B cell (primary cell): Measurements from ENCODE around the gene SARM1. TPM values are rescaled to one million over a fixed set of nuclear protein-coding genes. Genes with fewer than 3 reads are reported as not detected.

ENCODE experiments used
- ATAC-seq: fragments of 200-7000 bp; cut with Tn5 transposase; one replicate; pipeline ENCODE4 v1.10.0; 2021; ENCODE audit warnings: low read depth, mild to moderate bottlenecking, moderate number of reproducible peaks, moderate library complexity
- CTCF ChIA-PET: fragments of 350-600 bp; sonication (Branson Sonifier 250); formaldehyde crosslinking; loops from one replicate; lab custom pipeline; 2021; ENCODE audit warnings: antibody characterized with exemption, inconsistent platforms; lab: Charles Lee
- POLR2A ChIA-PET: fragments of 350-600 bp; sonication (Branson Sonifier 250); formaldehyde crosslinking; loops from one replicate; lab custom pipeline; 2021; ENCODE audit warnings: antibody characterized with exemption; lab: Charles Lee
- DNase-seq: peaks from one replicate; pipeline ENCODE4 v3.0.0; 2013
- H2AFZ ChIP-seq: 2 replicates; pipeline ENCODE4 v1.6.1; 2012; ENCODE audit warnings: mild to moderate bottlenecking, low read depth, low read length; ENCODE audit not compliant: insufficient read depth, poor library complexity, severe bottlenecking
- H3K27ac ChIP-seq, 2 donors: 1 replicate in 1 of 2; 2 replicates in 1 of 2; pipeline ENCODE4 v1.5.1; 2012 to 2013; ENCODE audit warnings: low read length in 2 of 2, mild to moderate bottlenecking in 2 of 2, moderate library complexity in 1 of 2
- H3K27me3 ChIP-seq, 4 experiments: fragments of 200-600 bp in 1 of 4; sonication (generic) in 1 of 4; replicated peaks in 1 of 4; 1 replicate in 2 of 4; 2 replicates in 2 of 4; pipeline versions ENCODE4 v1.6.1 to v1.7.0; 2013 to 2016; ENCODE audit warnings: low read length in 3 of 4, mild to moderate bottlenecking in 2 of 4, mixed read lengths in 1 of 4, moderate library complexity in 1 of 4; ENCODE audit not compliant: insufficient read depth in 4 of 4, control insufficient read depth in 3 of 4; ENCODE audit errors: control extremely low read depth in 1 of 4
- H3K36me3 ChIP-seq, 2 experiments: replicated peaks in 1 of 2; 1 replicate in 1 of 2; 2 replicates in 1 of 2; pipeline versions ENCODE4 v1.6.1 to v1.7.1; 2013; ENCODE audit warnings: low read length in 1 of 2; ENCODE audit not compliant: insufficient read depth in 2 of 2, control insufficient read depth in 1 of 2; ENCODE audit errors: control extremely low read depth in 1 of 2, extremely low read depth in 1 of 2
- H3K4me1 ChIP-seq, 2 donors: fragments of 200-600 bp in 1 of 2; sonication (generic) in 1 of 2; 1 replicate in 1 of 2; 2 replicates in 1 of 2; pipeline versions ENCODE4 v1.5.1 to v1.6.1; 2013 to 2017; ENCODE audit warnings: low read length in 2 of 2; ENCODE audit not compliant: control insufficient read depth in 2 of 2, insufficient read depth in 2 of 2
- H3K4me2 ChIP-seq: replicated peaks from 2 replicates; pipeline ENCODE3; 2012; ENCODE audit warnings: mild to moderate bottlenecking, low read depth, low read length; ENCODE audit not compliant: poor library complexity, severe bottlenecking
- H3K4me3 ChIP-seq, 5 experiments: fragments of 200-600 bp in 1 of 5; sonication (generic) in 1 of 5; 1 replicate in 3 of 5; 2 replicates in 2 of 5; pipeline versions ENCODE4 v1.5.1 to v1.7.0; 2011 to 2016; ENCODE audit warnings: low read length in 4 of 5, mild to moderate bottlenecking in 4 of 5, low read depth in 2 of 5, control low read depth in 1 of 5, moderate library complexity in 1 of 5; ENCODE audit not compliant: insufficient read depth in 1 of 5; ENCODE audit errors: control extremely low read depth in 1 of 5, extremely low read depth in 1 of 5
- H3K79me2 ChIP-seq: fragments of 200-600 bp; sonication (generic); one replicate; pipeline ENCODE4 v1.6.0; 2016; ENCODE audit warnings: low read length; ENCODE audit not compliant: control insufficient read depth, insufficient read depth
- H3K9ac ChIP-seq: fragments of 200-600 bp; sonication (generic); 2 replicates; pipeline ENCODE4 v1.6.1; 2017; ENCODE audit warnings: mild to moderate bottlenecking, low read length, moderate library complexity
- H3K9me3 ChIP-seq, 3 donors: one replicate each; pipeline versions ENCODE4 v1.6.1 to v1.7.1; 2013; ENCODE audit warnings: low read length in 2 of 3; ENCODE audit not compliant: control insufficient read depth in 2 of 3, insufficient read depth in 1 of 3; ENCODE audit errors: control extremely low read depth in 1 of 3
- H4K20me1 ChIP-seq: 2 replicates; pipeline ENCODE4 v1.6.0; 2012; ENCODE audit warnings: mild to moderate bottlenecking, low read length; ENCODE audit not compliant: insufficient read depth, control insufficient read depth, poor library complexity, severe bottlenecking
- H3K27ac Mint-ChIP-seq: one replicate; pipeline ENCODE4 v1.8.0; 2021; ENCODE audit warnings: mixed read lengths
- H3K27me3 Mint-ChIP-seq: one replicate; pipeline ENCODE4 v1.8.0; 2021; ENCODE audit warnings: mixed read lengths
- H3K4me1 Mint-ChIP-seq: one replicate; pipeline ENCODE4 v1.8.0; 2021; ENCODE audit warnings: mixed read lengths
- H3K4me3 Mint-ChIP-seq: one replicate; pipeline ENCODE4 v1.8.0; 2021; ENCODE audit warnings: mixed read lengths
- H3K9me3 Mint-ChIP-seq: one replicate; pipeline ENCODE4 v1.8.0; 2022; ENCODE audit warnings: mixed read lengths; ENCODE audit not compliant: insufficient read depth
- CTCF ChIP-seq: fragments of 200-600 bp; IDR thresholded peaks from one replicate; pipeline ENCODE4 v1.8.0; 2022; ENCODE audit warnings: antibody characterized with exemption, mild to moderate bottlenecking
- EZH2 ChIP-seq: IDR thresholded peaks from 2 replicates; pipeline ENCODE4 v1.6.1; 2012; ENCODE audit warnings: borderline replicate concordance, low read depth, mild to moderate bottlenecking, moderate library complexity, low read length; ENCODE audit not compliant: insufficient read depth, poor library complexity, severe bottlenecking
- WGBS: methylation state at CpG from one replicate; pipeline ENCODE4 v1.1.5; 2013; ENCODE audit warnings: missing lambda C conversion rate; ENCODE audit not compliant: insufficient coverage; 5-methylcytosine and 5-hydroxymethylcytosine counted together
- intact Hi-C: fragments of 100-400 bp; cut with micrococcal nuclease; formaldehyde crosslinking; loops from one replicate; pipeline ENCODE4 v1.10.0; 2022
- polyA plus RNA-seq: library from polyadenylated mRNA; depleted of rRNA; stranded (reverse); fragments of >200 nt; gene quantifications from 2 replicates; pipeline ENCODE4 v1.2.3, GENCODE V29; 2012
- total RNA-seq, 2 donors: library from RNA; stranded (reverse); fragments of 120-200 nt in 1 of 2; gene quantifications; 1 replicate in 1 of 2; 2 replicates in 1 of 2; pipeline versions ENCODE4 v1.2.3 to v1.2.4, GENCODE V29; 2013 to 2022

The SARM1 gene
- total and polyA plus RNA-seq, 2 donors (not counting 1 experiment from before 2014, with no cell fraction given): 22.5 to 32.8 TPM

DNA sequence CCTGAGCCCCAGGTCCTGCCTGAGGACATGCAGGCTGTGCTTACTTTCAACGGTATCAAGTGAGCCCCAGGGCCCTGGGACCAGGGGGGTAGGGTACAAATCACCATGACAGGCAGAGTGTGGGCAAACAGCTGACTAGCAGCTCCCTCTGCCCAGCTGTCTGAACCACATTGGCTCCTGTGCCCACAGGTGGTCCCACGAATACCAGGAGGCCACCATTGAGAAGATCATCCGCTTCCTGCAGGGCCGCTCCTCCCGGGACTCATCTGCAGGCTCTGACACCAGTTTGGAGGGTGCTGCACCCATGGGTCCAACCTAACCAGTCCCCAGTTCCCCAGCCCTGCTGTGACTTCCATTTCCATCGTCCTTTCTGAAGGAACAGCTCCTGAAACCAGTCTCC, 24.5 kb downstream of the SARM1 start:
- DNase-seq (no peak), ATAC-seq (no peak)
- intact Hi-C loops: no loop called here
- TF ChIP-seq CTCF: no peak
- no peak for TF ChIP-seq EZH2
- POLR2A ChIA-PET: no interaction called here
- WGBS: 93% methylated on average over 6 of the region's 6 CpGs
- no peak overlapping the region for H3K4me2 ChIP-seq
- no peaks in the 10 kb centered on the region for H3K79me2 ChIP-seq
- Mint-ChIP-seq H3K4me1 (peaks cover 3% of the 10 kb centered on the region), H3K4me3 (no peak overlapping the region), H3K9me3 (no peaks in the 10 kb centered on the region), H3K27me3 (no peaks in the 10 kb centered on the region), H3K27ac (no peak overlapping the region)
- H2AFZ ChIP-seq: no peak overlapping the region
- no peaks in the 10 kb centered on the region for H4K20me1 ChIP-seq
- no peaks in the 10 kb centered on the region for H3K4me1 ChIP-seq
- no peak overlapping the region for H3K4me3 ChIP-seq
- no peak overlapping the region for H3K9ac ChIP-seq
- H3K36me3 ChIP-seq: peaks cover 0 to 19% of the 10 kb centered on the region in 2 experiments
- H3K27ac ChIP-seq: no peak overlapping the region
- H3K27me3 ChIP-seq: no peaks in the 10 kb centered on the region
- H3K9me3 ChIP-seq: no peaks in the 10 kb centered on the region
- CTCF ChIA-PET: no interaction called here

DNA sequence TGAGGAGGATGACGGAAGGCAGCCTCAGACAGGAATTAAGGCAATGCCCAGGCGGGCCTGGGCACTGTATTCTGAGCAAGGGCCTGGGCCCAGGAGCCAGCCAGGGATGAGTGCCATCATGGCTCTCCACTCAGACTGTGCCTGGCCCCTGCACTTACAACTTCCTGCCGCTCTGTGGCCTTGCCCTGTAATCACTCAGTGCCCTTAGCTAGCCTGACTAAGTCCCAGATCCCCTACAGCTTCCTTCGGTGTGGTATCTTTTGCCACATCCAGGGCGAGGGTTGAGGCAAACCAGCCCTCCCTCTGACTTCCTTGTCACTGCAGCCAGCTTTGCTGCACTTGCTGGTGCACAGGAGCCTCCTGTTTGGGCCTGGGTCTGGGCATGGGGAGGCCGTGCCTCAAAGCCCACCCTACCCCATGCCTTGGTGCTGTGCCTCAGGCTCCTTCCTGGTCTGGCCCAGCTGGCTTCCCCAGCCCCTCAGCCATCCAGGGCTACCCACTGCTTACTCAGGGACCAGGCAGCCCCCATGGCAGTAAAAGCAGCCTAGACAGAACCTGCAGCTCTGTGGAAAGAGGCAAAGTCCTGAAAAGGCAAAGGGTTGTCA, 25.2 kb downstream of the SARM1 start:
- POLR2A ChIA-PET: no interaction called here
- intact Hi-C loops: no loop called here

More for the DNA sequence above, 25.2 kb downstream of the SARM1 start:
- Mint-ChIP-seq H3K27ac (no peak overlapping the region), H3K4me1 (peaks cover 3% of the 10 kb centered on the region), H3K9me3 (no peaks in the 10 kb centered on the region), H3K4me3 (no peak overlapping the region), H3K27me3 (no peaks in the 10 kb centered on the region)
- Histone ChIP-seq H3K27ac (no peak overlapping the region), H2AFZ (no peak overlapping the region), H3K27me3 (no peaks in the 10 kb centered on the region), H3K9ac (no peak overlapping the region), H3K4me3 (no peak overlapping the region), H3K36me3 (peaks cover 0 to 15% of the 10 kb centered on the region in 2 experiments), H4K20me1 (no peaks in the 10 kb centered on the region), H3K9me3 (no peaks in the 10 kb centered on the region), H3K4me1 (no peaks in the 10 kb centered on the region), H3K4me2 (no peak overlapping the region), H3K79me2 (no peaks in the 10 kb centered on the region)
- TF ChIP-seq EZH2 (no peak), CTCF (no peak)
- WGBS: 83% methylated on average over 6 of the region's 6 CpGs
- DNase-seq (no peak), ATAC-seq (no peak)
- CTCF ChIA-PET: no interaction called here
